ENCODE results near the gene XKR3. TPM values are rescaled to one million over a fixed set of nuclear protein-coding genes. Genes with fewer than 3 reads are reported as not detected.

The XKR3 gene
- total RNA-seq, 5 donors from 2014 or later (not counting 1 experiment from before 2014, with no cell fraction given): not detected

GRCh38 chr22:16810188-16810802 is 14.9 kb downstream of the XKR3 start:
- CTCF ChIA-PET: no interaction called here
- peaks cover 6 to 26% (median 11%) of the 10 kb centered on the region in 3 donors for H3K4me1 Mint-ChIP-seq
- H3K27me3 Mint-ChIP-seq: no peaks in the 10 kb centered on the region
- H3K4me3 Mint-ChIP-seq: peak overlapping the region in 1 of 3 donors; percentile 10
- no peaks in the 10 kb centered on the region for H3K36me3 ChIP-seq (ENCODE audit: control insufficient read depth in 2 of 2, extremely low read depth in 1 of 2, insufficient read depth in 1 of 2, low read length in 1 of 2)
- no peak overlapping the region for H3K27ac Mint-ChIP-seq
- H3K9me3 Mint-ChIP-seq: peaks cover 0 to 7% (median 4%) of the 10 kb centered on the region in 3 donors
- POLR2A ChIA-PET: interaction anchor here in 1 of 2 donors (0.5 kb wide), 1 partner anchor 8 kb away, joined by 5 read pairs; no protein-coding TSS in a partner anchor
- no peaks in the 10 kb centered on the region for H3K27me3 ChIP-seq (replicated peaks in 1 of 2; ENCODE audit: control insufficient read depth in 2 of 2, extremely low read depth in 1 of 2, insufficient read depth in 2 of 2, low read length in 1 of 2)
- WGBS (ENCODE audit: insufficient coverage): 71% methylated on average over 2 of the region's 4 CpGs
- H3K9me3 ChIP-seq: no peaks in the 10 kb centered on the region
- DNase-seq: no peak
- H3K4me1 ChIP-seq (ENCODE audit: control insufficient read depth in 1 of 2, extremely low read depth in 1 of 2, insufficient read depth in 2 of 2, low read length in 2 of 2): peaks cover 3 to 10% of the 10 kb centered on the region in 2 experiments
- no peak overlapping the region for H3K27ac ChIP-seq (ENCODE audit: low read length)
- ATAC-seq (replicated peaks in 1 of 4): no peak
- H3K4me3 ChIP-seq (ENCODE audit: control insufficient read depth in 1 of 2, extremely low read depth in 1 of 2, low read length in 1 of 2): no peak overlapping the region
- H3K36me3 Mint-ChIP-seq: no peaks in the 10 kb centered on the region

GRCh38 chr22:16808744-16809143 is 16.5 kb downstream of the XKR3 start:
- Mint-ChIP-seq H3K27ac (no peak overlapping the region), H3K4me1 (peaks cover 6 to 26% (median 11%) of the 10 kb centered on the region in 3 donors), H3K36me3 (no peaks in the 10 kb centered on the region), H3K9me3 (no peaks in the 10 kb centered on the region), H3K4me3 (no peak overlapping the region), H3K27me3 (no peaks in the 10 kb centered on the region)
- Histone ChIP-seq H3K27me3 (replicated peaks in 1 of 2; ENCODE audit: control insufficient read depth in 2 of 2, extremely low read depth in 1 of 2, insufficient read depth in 2 of 2, low read length in 1 of 2) (no peaks in the 10 kb centered on the region), H3K36me3 (ENCODE audit: control insufficient read depth in 2 of 2, extremely low read depth in 1 of 2, insufficient read depth in 1 of 2, low read length in 1 of 2) (no peaks in the 10 kb centered on the region), H3K4me3 (ENCODE audit: control insufficient read depth in 1 of 2, extremely low read depth in 1 of 2, low read length in 1 of 2) (no peak overlapping the region), H3K9me3 (no peaks in the 10 kb centered on the region), H3K4me1 (ENCODE audit: control insufficient read depth in 1 of 2, extremely low read depth in 1 of 2, insufficient read depth in 2 of 2, low read length in 2 of 2) (peaks cover 3 to 10% of the 10 kb centered on the region in 2 experiments), H3K27ac (ENCODE audit: low read length) (no peak overlapping the region)
- ATAC-seq (replicated peaks in 1 of 4): no peak
- ChIA-PET CTCF (no interaction called here), POLR2A (no interaction called here)
- DNase-seq: no peak
- no CpG with 5 or more reads among the region's 2 CpGs for WGBS (ENCODE audit: insufficient coverage)

GRCh38 chr22:16807109-16807508 is 18.1 kb downstream of the XKR3 start:
- no peaks in the 10 kb centered on the region for H3K9me3 ChIP-seq
- Mint-ChIP-seq H3K9me3 (no peaks in the 10 kb centered on the region), H3K36me3 (no peaks in the 10 kb centered on the region), H3K4me1 (peaks cover 6 to 26% (median 11%) of the 10 kb centered on the region in 3 donors), H3K4me3 (no peak overlapping the region), H3K27ac (no peak overlapping the region), H3K27me3 (peaks cover 0 to 1% of the 10 kb centered on the region in 2 donors)
- H3K4me3 ChIP-seq (ENCODE audit: control insufficient read depth in 1 of 2, extremely low read depth in 1 of 2, low read length in 1 of 2): no peak overlapping the region
- ChIA-PET CTCF (no interaction called here), POLR2A (no interaction called here)
- no peaks in the 10 kb centered on the region for H3K36me3 ChIP-seq (ENCODE audit: control insufficient read depth in 2 of 2, extremely low read depth in 1 of 2, insufficient read depth in 1 of 2, low read length in 1 of 2)
- peaks cover 3 to 10% of the 10 kb centered on the region in 2 experiments for H3K4me1 ChIP-seq (ENCODE audit: control insufficient read depth in 1 of 2, extremely low read depth in 1 of 2, insufficient read depth in 2 of 2, low read length in 2 of 2)
- H3K27me3 ChIP-seq (replicated peaks in 1 of 2; ENCODE audit: control insufficient read depth in 2 of 2, extremely low read depth in 1 of 2, insufficient read depth in 2 of 2, low read length in 1 of 2): no peaks in the 10 kb centered on the region
- H3K27ac ChIP-seq (ENCODE audit: low read length): no peak overlapping the region
- no peak for ATAC-seq (replicated peaks in 1 of 4)
- DNase-seq: no peak
- WGBS (ENCODE audit: insufficient coverage): no CpG with 5 or more reads among the region's 2 CpGs

- no peak overlapping the region for H3K27ac Mint-ChIP-seq
- no peak for DNase-seq
- Histone ChIP-seq H3K4me1 (ENCODE audit: control insufficient read depth in 1 of 2, extremely low read depth in 1 of 2, insufficient read depth in 2 of 2, low read length in 2 of 2) (peaks cover 3 to 10% of the 10 kb centered on the region in 2 experiments), H3K27me3 (replicated peaks in 1 of 2; ENCODE audit: control insufficient read depth in 2 of 2, extremely low read depth in 1 of 2, insufficient read depth in 2 of 2, low read length in 1 of 2) (no peaks in the 10 kb centered on the region), H3K4me3 (ENCODE audit: control insufficient read depth in 1 of 2, extremely low read depth in 1 of 2, low read length in 1 of 2) (no peak overlapping the region), H3K36me3 (ENCODE audit: control insufficient read depth in 2 of 2, extremely low read depth in 1 of 2, insufficient read depth in 1 of 2, low read length in 1 of 2) (no peaks in the 10 kb centered on the region), H3K27ac (ENCODE audit: low read length) (no peak overlapping the region), H3K9me3 (no peaks in the 10 kb centered on the region)
- 95% methylated on average over 4 of the region's 5 CpGs for WGBS (ENCODE audit: insufficient coverage)
- ChIA-PET CTCF (interaction anchor here in 1 of 2 donors (0.6 kb wide), 1 partner anchor 23 kb away, joined by 5 read pairs; no protein-coding TSS in a partner anchor), POLR2A (no interaction called here)
- no peaks in the 10 kb centered on the region for H3K36me3 Mint-ChIP-seq
- peaks cover 6 to 22% (median 11%) of the 10 kb centered on the region in 3 donors for H3K4me1 Mint-ChIP-seq
- H3K4me3 Mint-ChIP-seq: no peak overlapping the region
- no peaks in the 10 kb centered on the region for H3K9me3 Mint-ChIP-seq
- H3K27me3 Mint-ChIP-seq: peaks cover 0 to 1% of the 10 kb centered on the region in 2 donors
- ATAC-seq (replicated peaks in 1 of 4): no peak
Measured at GRCh38 chr22:16806401-16806800, 18.8 kb downstream of the XKR3 start.

GRCh38 chr22:16804882-16805281 is 20.3 kb downstream of the XKR3 start:
- no peaks in the 10 kb centered on the region for H3K36me3 ChIP-seq (ENCODE audit: control insufficient read depth in 2 of 2, extremely low read depth in 1 of 2, insufficient read depth in 1 of 2, low read length in 1 of 2)
- ATAC-seq (replicated peaks in 1 of 4) (no peak), DNase-seq (no peak)
- no peaks in the 10 kb centered on the region for H3K27me3 ChIP-seq (replicated peaks in 1 of 2; ENCODE audit: control insufficient read depth in 2 of 2, extremely low read depth in 1 of 2, insufficient read depth in 2 of 2, low read length in 1 of 2)
- no peak overlapping the region for H3K27ac Mint-ChIP-seq
- peaks cover 0 to 1% of the 10 kb centered on the region in 2 donors for H3K27me3 Mint-ChIP-seq
- no peak overlapping the region for H3K27ac ChIP-seq (ENCODE audit: low read length)
- H3K9me3 ChIP-seq: no peaks in the 10 kb centered on the region
- H3K4me3 Mint-ChIP-seq: no peak overlapping the region
- H3K4me3 ChIP-seq (ENCODE audit: control insufficient read depth in 1 of 2, extremely low read depth in 1 of 2, low read length in 1 of 2): no peak overlapping the region
- WGBS (ENCODE audit: insufficient coverage): no CpG with 5 or more reads among the region's 2 CpGs
- CTCF ChIA-PET: interaction anchor here in 1 of 2 donors (0.6 kb wide), 1 partner anchor 905 kb away, joined by 3 read pairs; no protein-coding TSS in a partner anchor
- peaks cover 0 to 7% (median 0%) of the 10 kb centered on the region in 3 donors for H3K4me1 Mint-ChIP-seq
- peaks cover 0 to under 1% of the 10 kb centered on the region in 2 experiments for H3K4me1 ChIP-seq (ENCODE audit: control insufficient read depth in 1 of 2, extremely low read depth in 1 of 2, insufficient read depth in 2 of 2, low read length in 2 of 2)
- H3K9me3 Mint-ChIP-seq: no peaks in the 10 kb centered on the region
- POLR2A ChIA-PET: no interaction called here
- no peaks in the 10 kb centered on the region for H3K36me3 Mint-ChIP-seq

- DNase-seq (no peak), ATAC-seq (replicated peaks in 1 of 4) (no peak)
- Histone ChIP-seq H3K27me3 (replicated peaks in 1 of 2; ENCODE audit: control insufficient read depth in 2 of 2, extremely low read depth in 1 of 2, insufficient read depth in 2 of 2, low read length in 1 of 2) (no peaks in the 10 kb centered on the region), H3K36me3 (ENCODE audit: control insufficient read depth in 2 of 2, extremely low read depth in 1 of 2, insufficient read depth in 1 of 2, low read length in 1 of 2) (no peaks in the 10 kb centered on the region), H3K27ac (ENCODE audit: low read length) (no peak overlapping the region), H3K4me1 (ENCODE audit: control insufficient read depth in 1 of 2, extremely low read depth in 1 of 2, insufficient read depth in 2 of 2, low read length in 2 of 2) (no peaks in the 10 kb centered on the region), H3K9me3 (no peaks in the 10 kb centered on the region), H3K4me3 (ENCODE audit: control insufficient read depth in 1 of 2, extremely low read depth in 1 of 2, low read length in 1 of 2) (no peak overlapping the region)
- WGBS (ENCODE audit: insufficient coverage): 79% methylated on average over 4 of the region's 4 CpGs
- ChIA-PET CTCF (no interaction called here), POLR2A (no interaction called here)
- H3K27ac Mint-ChIP-seq: no peak overlapping the region
- H3K36me3 Mint-ChIP-seq: no peaks in the 10 kb centered on the region
- no peaks in the 10 kb centered on the region for H3K9me3 Mint-ChIP-seq
- peaks cover 0 to 1% of the 10 kb centered on the region in 2 donors for H3K27me3 Mint-ChIP-seq
- H3K4me1 Mint-ChIP-seq: no peaks in the 10 kb centered on the region
- no peak overlapping the region for H3K4me3 Mint-ChIP-seq
Measured at GRCh38 chr22:16803255-16803917, 21.8 kb downstream of the XKR3 start.
